HG02798 (cell line): ENCODE results near the gene CD302.
A peak's percentile ranks its signal among the peaks of the same experiment; 100 is the strongest.
"Not testable (repeated sequence)": the region's sequence is repeated elsewhere in the genome, so short reads cannot be mapped to it uniquely, and the experiment has no call there.

ENCODE experiments used
- ATAC-seq: cut with Tn5 transposase; IDR thresholded peaks from one replicate; pipeline ENCODE4 v1.9.1; 2021; ENCODE audit warnings: mild to moderate bottlenecking; ENCODE audit not compliant: unreplicated experiment, poor library complexity

Gene CD302, protein sequence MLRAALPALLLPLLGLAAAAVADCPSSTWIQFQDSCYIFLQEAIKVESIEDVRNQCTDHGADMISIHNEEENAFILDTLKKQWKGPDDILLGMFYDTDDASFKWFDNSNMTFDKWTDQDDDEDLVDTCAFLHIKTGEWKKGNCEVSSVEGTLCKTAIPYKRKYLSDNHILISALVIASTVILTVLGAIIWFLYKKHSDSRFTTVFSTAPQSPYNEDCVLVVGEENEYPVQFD

DNA sequence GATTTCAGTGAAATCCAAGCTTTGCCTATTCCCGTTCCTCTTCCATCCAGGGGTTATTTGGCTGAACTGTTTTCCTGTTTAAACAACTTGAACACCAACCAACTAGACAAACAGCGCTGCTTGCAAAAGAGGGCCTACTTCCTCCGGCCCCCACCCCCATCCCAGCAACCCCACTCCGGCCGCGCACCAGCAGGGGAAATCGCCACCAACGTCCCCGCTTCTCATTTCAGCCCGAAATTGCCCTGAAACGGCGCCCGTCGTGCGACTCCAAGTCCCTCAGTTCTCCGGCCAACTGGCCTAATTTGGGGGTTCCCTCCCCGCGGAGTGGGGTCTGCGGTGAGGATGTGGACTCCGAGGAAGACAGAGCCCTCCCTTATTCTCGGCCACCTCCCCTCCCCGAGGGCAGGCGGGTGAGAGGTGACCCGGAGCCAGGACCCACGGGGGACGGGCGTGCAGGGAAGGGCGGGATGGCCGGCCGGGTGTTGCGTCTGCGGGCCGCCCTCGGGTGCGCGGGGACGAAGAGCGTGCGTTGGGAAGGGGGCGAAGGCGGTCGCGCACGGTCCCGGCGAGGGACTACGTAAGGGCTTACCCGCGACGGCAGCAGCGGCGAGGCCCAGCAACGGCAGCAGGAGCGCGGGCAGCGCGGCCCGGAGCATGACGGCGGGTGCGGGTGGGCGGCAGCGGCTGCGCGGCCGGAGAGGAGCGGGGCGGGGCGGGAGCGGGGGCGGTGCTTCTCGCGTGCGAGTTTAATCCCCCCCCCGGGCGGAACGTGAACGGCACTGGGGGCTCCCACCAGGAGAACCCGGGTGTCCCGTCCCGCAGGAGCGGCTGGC lies at the start of gene CD302:
Gene CD302, minus strand, starts transcription at position 666 of the 833 bp plus-strand sequence. Its CDS starts 10 bp downstream, at position 656.
- ATAC-seq: peak; percentile 81

DNA sequence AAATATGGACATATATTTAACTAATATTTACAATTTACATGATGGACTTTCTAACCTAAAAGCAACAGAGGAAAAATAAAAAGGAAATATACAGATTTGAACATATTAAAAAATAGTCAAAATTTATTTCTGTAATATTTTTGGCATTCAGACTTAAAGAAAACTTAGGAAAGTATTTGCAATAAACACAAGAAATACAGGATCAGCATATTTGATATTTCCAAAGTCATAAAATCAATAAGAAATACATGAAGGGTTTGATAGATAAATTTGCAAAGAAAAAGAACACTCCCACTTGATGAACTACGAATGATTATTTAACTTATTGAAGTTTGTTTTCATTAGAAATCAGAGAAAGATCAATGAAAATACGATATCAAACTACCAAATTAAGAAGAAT lies 48.6 kb upstream of the CD302 start:
- ATAC-seq: no peak

DNA sequence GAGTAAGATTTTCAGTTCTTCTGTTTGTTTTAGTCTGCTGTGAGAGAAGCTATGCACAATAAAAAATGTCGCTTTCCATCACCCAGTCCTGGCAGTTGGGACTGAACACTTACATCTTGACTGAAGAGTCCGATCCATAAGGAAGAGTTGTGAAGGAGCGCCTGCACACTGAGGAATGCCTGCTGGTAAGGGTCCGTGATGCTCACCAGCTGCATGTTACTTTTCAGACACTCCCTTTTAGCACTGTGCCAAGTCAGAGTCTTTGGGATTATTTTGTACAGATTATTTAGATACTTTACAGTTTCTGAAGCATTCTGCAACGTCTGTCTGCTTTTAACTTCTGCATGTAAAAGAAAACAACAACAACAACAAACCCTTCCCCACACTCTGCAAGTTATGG lies 42.6 kb upstream of the CD302 start:
- no peak for ATAC-seq

DNA sequence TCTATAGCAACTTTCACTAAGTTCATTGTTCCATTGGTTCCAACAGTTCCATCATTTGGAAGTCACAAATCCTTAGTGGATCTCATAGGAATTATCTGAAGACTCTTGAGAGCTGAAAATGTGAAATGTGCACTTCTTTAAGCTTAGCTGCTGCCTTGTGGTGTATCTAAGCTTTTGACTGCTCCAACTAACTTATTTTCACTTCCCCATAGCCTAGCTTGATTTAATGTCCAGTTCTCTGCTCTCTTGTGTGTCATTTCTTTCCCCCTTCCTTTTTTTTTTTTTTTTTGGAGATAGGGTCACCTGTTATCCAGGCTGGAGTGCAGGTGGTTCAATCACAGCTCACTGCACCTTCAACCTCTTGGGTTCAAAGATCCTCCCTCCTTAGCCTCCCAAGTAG lies 34.9 kb upstream of the CD302 start:
- no peak for ATAC-seq

DNA sequence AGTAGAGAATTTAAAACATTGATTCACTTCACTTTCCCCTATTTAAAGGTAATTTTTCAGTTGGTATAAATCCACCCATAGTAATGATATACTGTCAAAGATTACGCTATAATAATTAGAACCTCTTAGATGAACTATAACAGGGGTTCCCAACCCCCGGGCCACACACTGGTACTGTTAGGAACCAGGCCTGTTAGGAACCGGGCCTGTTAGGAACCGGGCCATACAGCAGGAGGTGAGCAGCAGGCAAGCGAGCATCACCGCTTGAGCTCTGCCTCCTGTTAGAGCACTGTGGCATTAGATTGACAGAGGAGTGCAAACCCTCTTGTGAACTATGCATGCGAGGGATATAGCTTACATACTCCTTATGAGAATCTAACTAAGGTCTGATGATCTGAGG lies 34.0 kb upstream of the CD302 start:
- no peak for ATAC-seq

DNA sequence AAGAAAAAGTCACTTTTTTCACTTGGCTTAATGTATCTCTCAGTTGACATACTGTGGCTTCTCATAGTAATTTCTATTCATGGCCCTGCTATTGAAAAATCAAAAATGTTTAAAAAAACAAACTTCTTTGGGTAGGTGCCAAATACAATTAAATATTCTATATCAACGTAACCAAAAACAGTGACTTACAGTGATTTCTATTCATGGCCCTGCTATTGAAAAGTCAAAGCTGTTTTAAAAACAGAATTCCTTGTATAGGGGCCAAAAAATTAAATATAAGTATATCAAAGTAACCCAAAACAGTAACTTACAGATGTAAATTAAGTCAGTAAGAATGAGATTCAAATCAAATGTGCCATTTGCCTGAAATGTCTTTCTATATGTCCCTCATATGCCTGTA lies 31.4 kb upstream of the CD302 start:
- no peak for ATAC-seq

DNA sequence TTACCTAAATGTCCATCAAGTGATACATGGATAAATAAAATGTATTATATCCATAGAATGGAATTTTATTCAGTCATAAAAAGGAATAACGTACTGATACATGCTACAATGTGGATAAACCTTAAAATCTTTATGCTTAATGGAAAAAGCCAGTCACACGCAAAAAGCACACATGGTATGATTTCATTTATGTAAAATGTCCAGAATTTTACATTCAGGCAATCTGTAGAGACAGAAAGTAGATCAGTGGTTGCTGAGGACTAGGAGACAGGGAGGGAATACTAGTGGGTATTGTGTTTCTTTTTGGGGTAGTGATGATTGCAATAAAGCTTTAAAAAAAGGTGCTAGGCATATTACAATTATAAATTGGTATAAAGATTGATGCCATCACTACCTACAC lies 30.7 kb upstream of the CD302 start:
- no peak for ATAC-seq

DNA sequence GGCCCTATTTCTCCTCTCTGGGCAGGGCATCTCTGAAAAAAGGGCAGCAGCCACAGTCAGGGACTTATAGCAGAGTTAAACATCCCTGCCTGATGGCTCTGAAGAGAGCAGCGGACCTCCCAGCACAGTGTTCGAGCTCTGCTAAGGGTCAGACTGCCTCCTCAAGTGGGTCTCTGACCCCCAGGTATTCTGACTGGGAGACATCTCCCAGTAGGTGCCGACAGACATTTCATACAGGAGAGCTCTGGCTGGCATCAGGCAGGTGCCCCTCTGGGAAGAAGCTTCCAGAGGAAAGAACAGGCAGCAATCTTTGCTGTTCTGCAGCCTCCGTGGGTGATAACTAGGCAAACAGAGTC lies 24.4 kb upstream of the CD302 start:
- ATAC-seq: not testable (repeated sequence)

DNA sequence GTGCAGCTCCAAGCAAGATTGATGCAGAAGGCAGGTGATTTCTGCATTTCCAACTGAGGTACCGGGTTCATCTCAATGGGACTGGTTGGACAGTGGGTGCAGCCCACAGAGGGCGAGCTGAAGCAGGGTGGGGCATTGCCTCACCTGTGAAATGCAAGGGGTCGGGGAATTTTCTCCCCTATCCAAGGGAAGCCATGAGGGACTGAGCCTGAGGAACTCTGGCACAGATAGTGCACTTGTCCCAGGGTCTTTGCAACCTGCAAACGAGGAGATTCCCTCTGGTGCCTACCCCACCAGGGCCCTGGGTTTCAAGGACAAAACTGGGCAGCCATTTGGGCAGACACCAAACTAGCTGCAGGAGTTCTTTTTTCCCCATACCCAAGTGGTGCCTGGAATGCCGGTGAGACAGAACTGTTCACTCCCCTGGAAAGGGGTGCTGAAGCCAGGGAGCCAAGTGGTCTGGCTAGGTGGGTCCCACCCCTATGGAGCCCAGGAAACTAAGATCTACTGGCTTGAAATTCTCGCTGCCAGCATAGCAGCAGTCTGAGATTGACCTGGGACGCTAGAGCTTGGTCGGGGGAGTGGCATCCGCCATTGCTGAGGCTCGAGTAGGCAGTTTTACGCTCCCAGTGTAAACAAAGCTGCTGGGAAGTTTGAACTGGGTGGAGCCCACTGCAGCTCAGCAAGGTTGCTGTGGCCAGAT lies 23.9 kb upstream of the CD302 start:
- not testable (repeated sequence) for ATAC-seq

DNA sequence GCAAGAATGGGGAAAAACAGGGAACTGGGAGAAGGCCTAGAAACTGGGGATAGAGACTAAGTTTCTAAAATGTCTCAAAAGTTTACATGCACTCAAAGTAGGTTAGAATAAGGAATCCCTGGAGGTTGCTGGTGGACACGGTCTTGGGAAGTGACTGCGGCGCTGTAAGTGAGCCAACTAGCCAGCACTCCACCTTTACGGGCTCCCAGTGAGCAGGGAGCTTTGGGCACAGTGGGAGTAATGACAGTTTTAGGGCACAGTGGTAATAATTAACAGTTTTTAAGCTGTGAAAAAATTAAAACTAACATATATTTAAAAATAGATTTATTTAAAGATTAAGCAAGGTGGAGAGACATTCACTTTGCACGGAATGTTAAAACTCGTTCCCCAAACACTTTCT lies 20.9 kb upstream of the CD302 start:
- no peak for ATAC-seq

DNA sequence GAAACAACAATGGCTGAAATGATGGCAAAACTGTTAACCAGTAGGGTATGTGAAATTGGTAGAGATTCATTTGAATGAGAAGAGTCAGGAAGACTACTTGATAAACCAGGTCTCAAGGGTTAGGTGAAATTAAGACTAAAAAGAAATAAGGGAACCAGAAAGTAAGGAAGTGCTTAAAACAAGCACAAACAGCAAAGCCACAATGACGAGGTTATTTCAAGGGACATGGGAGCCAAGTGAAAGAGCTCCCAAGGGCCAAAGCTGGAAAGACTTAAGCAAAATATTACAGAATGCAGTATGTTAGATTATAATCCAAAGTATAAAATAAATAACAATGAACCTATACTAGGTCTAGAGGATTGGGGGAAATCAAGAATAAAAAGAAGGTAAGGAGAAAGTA lies 19.3 kb upstream of the CD302 start:
- ATAC-seq: no peak

DNA sequence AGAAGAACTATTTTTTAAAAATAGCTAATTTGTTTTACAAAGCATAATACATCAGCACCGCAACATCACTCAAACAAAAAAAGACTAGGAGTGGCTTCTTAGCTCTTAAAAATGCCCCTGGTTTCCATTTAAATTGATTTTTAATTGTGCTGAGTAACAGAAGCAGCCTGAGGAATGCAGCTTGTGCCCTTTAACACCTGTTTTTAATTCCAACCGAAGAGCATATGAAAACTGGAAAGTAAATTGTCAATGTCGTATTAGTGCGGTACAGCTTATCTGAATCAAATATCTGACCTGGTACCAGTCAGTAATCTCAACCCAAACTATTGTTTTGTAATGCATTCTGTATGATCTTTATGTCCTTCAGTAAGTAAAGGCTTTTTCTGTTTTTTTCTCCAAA lies 13.2 kb upstream of the CD302 start:
- no peak for ATAC-seq

DNA sequence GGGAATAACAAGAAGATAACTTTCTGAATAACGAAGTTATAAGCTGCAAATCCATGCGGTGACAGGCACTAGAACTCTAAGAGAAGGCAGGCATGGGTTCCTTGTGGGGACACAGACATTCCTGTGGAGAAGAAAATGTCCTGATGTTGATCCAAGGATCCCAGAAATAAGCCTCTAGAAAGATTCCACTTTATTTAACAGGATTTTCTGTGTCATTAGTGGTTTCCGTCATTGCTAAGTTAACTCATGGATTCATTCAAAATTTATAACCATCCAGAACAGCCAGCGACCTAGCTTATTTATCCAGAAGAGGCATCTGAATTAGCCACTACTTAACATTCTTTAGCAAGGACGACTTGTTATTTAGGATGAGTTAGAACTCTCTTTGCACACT lies 10.0 kb upstream of the CD302 start:
- no peak for ATAC-seq

DNA sequence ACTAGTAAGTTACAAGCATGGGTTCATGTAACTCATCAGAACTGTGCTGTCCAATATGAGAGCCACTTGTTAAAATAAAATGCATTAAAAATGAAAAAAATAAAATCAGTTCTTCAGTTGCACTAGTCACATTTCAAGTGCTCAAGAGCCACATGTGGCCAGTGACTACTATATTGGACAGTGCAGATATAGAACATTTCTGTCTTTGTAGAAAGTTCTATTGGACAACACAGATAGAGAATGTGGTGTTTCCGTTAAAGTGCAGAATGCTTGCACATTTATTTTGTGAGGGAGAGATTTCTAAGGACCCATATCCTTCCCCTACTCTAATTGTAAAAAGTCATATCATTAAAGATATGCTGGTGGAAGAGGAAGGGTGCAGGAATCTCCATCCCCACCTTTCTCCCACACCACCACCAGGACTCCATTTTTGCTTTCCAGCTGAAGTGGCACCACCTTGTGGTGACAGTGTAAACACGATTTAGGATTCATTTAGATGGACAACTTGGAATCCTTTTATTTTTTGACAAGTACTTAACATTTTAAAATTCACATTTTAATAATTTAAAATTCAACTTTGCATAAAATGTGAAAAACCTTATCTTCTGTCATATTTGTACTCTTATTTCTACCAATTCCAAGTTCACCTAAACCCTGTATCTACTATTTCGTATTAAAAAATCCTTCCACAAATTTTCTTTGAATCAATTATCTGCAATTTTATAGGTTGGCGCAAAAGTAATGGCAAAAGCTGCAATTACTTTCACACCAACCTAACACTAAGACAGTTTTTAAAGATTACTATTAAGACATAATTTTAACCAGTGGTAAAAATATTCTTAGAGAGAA lies 9.4 kb upstream of the CD302 start:
- ATAC-seq: no peak

DNA sequence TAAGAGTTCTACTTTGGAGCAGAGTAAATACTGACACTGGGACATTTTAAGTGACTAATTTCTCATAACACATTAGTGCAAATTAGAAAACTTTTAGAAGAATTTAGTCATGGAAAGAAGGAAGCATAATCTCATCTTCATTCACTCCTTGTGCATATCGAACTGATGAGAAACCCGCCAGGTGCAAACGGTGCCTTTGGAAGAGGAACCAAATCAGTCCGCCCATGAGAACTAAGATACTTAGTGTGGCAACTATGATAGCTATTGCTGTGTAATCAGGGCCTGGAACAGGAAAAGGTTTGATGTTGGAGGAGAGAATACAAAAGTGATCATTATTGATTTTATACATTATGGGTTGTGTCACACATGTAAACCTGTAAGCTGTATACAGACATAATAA lies 6.9 kb upstream of the CD302 start:
- ATAC-seq: no peak

DNA sequence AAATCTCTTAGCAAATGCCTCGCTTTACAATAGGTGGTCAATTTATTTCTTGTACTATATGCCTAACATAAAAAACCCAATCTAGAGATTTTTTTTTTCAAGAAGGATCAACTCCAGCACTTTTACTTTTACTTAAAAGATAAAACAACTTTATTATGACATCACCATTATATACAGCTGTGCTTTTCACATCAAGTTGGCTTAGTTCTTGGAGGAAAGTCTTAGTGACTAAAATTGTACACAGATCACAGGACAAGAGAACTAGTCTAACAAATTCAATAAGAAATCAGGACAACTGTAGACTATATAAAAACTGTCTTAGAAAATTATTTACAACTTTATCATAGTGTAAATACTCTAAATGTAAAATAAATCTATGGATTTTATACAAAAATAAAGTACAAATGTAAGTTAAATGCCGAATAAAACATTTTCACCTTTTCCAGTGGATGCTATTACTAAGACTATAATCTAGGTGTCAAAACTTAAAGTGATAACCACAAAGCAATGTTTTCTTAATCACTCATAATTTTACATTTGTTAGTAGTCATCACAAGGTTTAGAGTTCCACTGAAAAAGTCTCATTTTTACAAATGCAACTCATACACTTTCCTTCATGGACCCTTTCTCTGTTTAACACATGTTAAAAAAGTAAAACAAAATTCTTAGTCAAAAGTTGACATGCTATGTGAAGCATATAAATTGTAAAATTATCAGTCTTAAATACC lies 5.4 kb upstream of the CD302 start:
- no peak for ATAC-seq

DNA sequence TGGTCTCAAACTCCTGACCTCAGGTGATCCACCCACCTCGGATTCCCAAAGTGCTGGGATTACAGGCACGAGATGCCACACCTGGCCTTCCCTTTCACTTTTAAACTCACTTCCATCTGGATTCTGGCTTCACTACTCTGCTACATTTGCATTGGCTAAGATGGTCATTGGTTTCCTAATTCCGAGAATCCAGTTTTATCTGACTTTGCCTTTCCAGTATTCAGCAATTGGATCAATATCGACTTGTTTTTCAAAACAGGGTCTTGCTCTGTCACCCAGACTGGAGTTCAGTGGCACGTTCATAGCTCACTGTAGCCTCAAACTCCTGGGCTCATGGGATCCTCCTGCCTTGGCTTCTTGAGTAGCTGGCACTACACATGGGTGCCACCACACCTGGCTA lies 4.7 kb upstream of the CD302 start:
- no peak for ATAC-seq

DNA sequence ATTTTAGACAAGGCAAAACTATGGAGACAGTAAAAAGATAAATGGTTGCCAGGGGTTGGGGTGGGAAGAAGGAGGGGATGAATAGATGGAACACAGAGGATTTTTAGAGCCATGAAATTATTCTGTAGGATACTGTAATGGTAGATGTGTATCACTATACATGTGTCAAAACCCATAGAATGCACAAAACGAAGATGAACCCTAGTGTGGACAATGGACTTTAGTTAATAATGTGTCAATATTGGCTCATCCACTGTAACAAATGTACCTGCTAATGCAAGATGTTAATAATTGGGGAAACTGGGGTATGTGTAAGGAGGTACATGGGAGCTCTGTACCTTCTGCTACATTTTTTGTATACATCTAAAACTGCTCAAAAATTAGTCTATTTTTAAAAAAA lies 1.8 kb upstream of the CD302 start:
- no peak for ATAC-seq

DNA sequence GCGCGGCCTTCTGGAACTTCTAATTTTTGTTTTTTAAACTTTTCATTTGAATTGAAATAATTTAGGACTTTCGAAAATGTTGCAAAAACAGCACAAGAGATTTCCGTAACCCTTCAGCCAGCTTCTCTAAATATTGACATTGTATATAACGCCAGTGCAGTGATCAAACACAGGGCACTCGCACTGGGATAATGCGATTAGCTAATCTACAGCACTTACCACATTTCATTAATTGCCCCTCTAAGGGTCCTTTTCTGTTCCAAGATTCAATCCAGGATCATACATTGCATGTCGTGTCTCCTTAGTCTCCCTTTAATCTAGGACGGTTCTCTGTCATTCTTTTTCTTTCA lies 343 bp upstream of the CD302 start:
- ATAC-seq: no peak

DNA sequence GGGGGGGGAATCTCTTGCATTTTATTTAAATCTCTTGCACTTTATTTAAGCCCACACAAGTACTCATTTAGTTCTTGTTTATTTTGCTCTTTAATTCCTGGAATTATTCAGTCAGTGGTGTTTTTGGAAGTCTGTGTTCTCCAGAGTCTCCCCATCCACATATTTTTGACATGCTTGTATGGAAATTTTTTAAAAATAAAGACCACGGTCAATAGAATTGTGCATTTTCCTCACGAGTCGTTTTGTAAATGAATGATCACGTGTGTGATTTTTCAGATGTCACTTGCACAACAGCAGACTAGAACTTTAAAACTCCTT lies 824 bp downstream of the CD302 start:
- no peak for ATAC-seq
